ENCODE measurements around the gene ROBO1. TPM values are rescaled to one million over a fixed set of nuclear protein-coding genes. Genes with fewer than 3 reads are reported as not detected.

The ROBO1 gene
- total RNA-seq, 1 experiment from 2014 or later = 32.2 TPM

DNA sequence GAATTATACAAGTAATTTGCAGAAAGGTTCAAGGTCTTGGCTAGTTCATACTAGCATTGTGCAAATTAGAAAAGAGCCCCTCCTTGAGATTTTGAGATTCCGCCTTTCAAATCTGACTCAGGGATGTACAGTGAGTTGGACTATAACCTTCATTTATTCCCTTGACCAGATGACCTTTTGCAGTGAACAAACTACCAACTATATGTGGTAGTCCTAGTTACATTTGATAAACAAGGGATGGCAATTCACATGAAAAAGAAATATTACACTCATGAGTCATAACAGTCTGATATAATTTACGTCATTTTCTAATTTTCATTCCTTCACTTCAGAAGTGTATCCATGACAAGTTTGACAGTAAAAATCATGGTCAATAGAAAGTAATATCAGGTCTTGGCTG is 860.4 kb downstream of the ROBO1 start:
- intact Hi-C loops (cut with micrococcal nuclease) = no loop called here
- TF ChIP-seq, protein P1, sequence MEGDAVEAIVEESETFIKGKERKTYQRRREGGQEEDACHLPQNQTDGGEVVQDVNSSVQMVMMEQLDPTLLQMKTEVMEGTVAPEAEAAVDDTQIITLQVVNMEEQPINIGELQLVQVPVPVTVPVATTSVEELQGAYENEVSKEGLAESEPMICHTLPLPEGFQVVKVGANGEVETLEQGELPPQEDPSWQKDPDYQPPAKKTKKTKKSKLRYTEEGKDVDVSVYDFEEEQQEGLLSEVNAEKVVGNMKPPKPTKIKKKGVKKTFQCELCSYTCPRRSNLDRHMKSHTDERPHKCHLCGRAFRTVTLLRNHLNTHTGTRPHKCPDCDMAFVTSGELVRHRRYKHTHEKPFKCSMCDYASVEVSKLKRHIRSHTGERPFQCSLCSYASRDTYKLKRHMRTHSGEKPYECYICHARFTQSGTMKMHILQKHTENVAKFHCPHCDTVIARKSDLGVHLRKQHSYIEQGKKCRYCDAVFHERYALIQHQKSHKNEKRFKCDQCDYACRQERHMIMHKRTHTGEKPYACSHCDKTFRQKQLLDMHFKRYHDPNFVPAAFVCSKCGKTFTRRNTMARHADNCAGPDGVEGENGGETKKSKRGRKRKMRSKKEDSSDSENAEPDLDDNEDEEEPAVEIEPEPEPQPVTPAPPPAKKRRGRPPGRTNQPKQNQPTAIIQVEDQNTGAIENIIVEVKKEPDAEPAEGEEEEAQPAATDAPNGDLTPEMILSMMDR (IDR thresholded peaks at IDR 0.05; ENCODE audit: unreplicated experiment) = no peak
- Mint-ChIP-seq H3K9me3 (ENCODE audit: unreplicated experiment) (no peaks in the 10 kb centered on the region), H3K4me3 (ENCODE audit: unreplicated experiment) (no peak overlapping the region), H3K36me3 (ENCODE audit: insufficient read depth, unreplicated experiment) (no peaks in the 10 kb centered on the region), H3K27me3 (ENCODE audit: insufficient read depth, unreplicated experiment) (no peaks in the 10 kb centered on the region), H3K27ac (ENCODE audit: low read depth, unreplicated experiment) (no peak overlapping the region), H3K4me1 (ENCODE audit: insufficient read depth, unreplicated experiment) (no peaks in the 10 kb centered on the region)
- POLR2A ChIA-PET = interaction anchor here (1.2 kb wide), 1 partner anchor 10 kb away, joined by 3 read pairs; no protein-coding TSS in a partner anchor
- CTCF ChIA-PET = no interaction called here
- no TSS peak for BruUV-seq (replicated peaks)
- DNase-seq (ENCODE audit: unreplicated experiment) = no peak

DNA sequence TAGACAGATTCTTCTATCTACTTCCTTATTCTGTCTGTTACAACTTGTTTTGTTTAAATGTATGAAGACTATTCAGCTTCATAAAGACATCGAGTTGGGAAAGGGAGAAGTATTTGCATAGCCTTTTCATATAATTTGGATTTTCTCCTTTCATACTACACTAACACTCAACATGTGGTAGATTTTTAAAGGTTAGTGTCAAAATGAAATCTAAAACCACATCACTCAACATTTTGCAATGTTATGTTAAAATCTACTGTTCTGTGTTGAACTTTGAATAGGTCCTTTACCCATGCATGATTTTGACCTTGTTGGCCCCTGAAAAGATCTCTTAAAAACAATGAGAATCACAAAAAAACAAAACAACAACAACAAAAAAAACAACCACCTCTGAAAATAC is 860.9 kb downstream of the ROBO1 start:
- Mint-ChIP-seq H3K27me3 (ENCODE audit: insufficient read depth, unreplicated experiment) (no peaks in the 10 kb centered on the region), H3K4me1 (ENCODE audit: insufficient read depth, unreplicated experiment) (no peaks in the 10 kb centered on the region)

DNA sequence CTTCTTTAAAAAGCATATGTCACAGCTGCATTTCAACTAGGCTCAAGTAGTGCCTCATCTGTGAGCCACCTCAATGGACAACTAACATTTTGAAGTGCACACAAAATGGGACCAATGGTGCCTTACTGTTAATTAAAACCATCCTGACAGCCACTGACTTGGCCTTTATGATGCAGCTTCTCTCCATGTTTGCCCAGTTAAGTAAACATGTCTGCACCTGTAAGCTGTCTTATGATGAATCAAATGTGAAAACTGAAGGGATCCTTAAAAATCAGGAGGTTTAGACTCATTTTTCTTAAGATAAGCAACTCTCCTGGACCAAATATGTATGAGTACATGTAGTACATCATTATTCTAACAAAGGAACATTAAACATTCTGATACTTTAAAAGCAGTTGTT is 861.6 kb downstream of the ROBO1 start:
- no TSS peak for BruUV-seq (replicated peaks)
- no peaks in the 10 kb centered on the region for H3K9me3 Mint-ChIP-seq (ENCODE audit: unreplicated experiment)
- no peak for DNase-seq (ENCODE audit: unreplicated experiment)
- no peaks in the 10 kb centered on the region for H3K27me3 Mint-ChIP-seq (ENCODE audit: insufficient read depth, unreplicated experiment)
- POLR2A ChIA-PET = no interaction called here
- no peak overlapping the region for H3K27ac Mint-ChIP-seq (ENCODE audit: low read depth, unreplicated experiment)
- H3K4me1 Mint-ChIP-seq (ENCODE audit: insufficient read depth, unreplicated experiment) = no peaks in the 10 kb centered on the region
- H3K4me3 Mint-ChIP-seq (ENCODE audit: unreplicated experiment) = no peak overlapping the region
- H3K36me3 Mint-ChIP-seq (ENCODE audit: insufficient read depth, unreplicated experiment) = no peaks in the 10 kb centered on the region
- intact Hi-C loops (cut with micrococcal nuclease) = no loop called here
- TF ChIP-seq, protein P1 (IDR thresholded peaks at IDR 0.05; ENCODE audit: unreplicated experiment) = no peak
- CTCF ChIA-PET = no interaction called here

More for the DNA sequence above, 860.9 kb downstream of the ROBO1 start:
- DNase-seq (ENCODE audit: unreplicated experiment) = no peak
- ChIA-PET POLR2A (no interaction called here), CTCF (no interaction called here)
- intact Hi-C loops (cut with micrococcal nuclease) = no loop called here
- Mint-ChIP-seq H3K4me3 (ENCODE audit: unreplicated experiment) (no peak overlapping the region), H3K9me3 (ENCODE audit: unreplicated experiment) (no peaks in the 10 kb centered on the region), H3K36me3 (ENCODE audit: insufficient read depth, unreplicated experiment) (no peaks in the 10 kb centered on the region), H3K27ac (ENCODE audit: low read depth, unreplicated experiment) (no peak overlapping the region)
- TF ChIP-seq, protein P1 (IDR thresholded peaks at IDR 0.05; ENCODE audit: unreplicated experiment) = no peak
- BruUV-seq (replicated peaks) = no TSS peak

DNA sequence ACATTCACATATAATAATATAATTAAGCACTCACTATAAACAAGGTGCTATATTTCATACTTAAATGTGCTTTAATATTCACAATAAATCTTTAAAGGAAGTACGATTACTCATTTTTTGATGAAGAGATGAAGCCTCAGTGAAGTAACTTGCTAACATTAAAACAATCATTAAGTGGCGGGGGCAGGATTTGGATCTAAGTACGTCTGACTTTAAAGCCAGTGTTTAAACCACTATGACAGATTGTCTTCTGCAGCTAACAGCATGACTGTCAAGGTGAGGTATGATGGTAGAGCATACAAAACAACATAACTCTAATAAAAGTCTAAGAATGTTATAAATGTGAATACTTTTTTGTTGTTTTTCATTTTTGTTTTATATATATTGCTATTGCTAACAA is 862.1 kb downstream of the ROBO1 start:
- CTCF ChIA-PET = no interaction called here
- Mint-ChIP-seq H3K27ac (ENCODE audit: low read depth, unreplicated experiment) (no peak overlapping the region), H3K9me3 (ENCODE audit: unreplicated experiment) (no peaks in the 10 kb centered on the region), H3K4me1 (ENCODE audit: insufficient read depth, unreplicated experiment) (no peaks in the 10 kb centered on the region), H3K36me3 (ENCODE audit: insufficient read depth, unreplicated experiment) (no peaks in the 10 kb centered on the region), H3K4me3 (ENCODE audit: unreplicated experiment) (no peak overlapping the region), H3K27me3 (ENCODE audit: insufficient read depth, unreplicated experiment) (no peaks in the 10 kb centered on the region)
- no peak for DNase-seq (ENCODE audit: unreplicated experiment)
- intact Hi-C loops (cut with micrococcal nuclease) = no loop called here
- POLR2A ChIA-PET = interaction anchor here (1.0 kb wide), 1 partner anchor 21 kb away, joined by 3 read pairs; no protein-coding TSS in a partner anchor
- TF ChIP-seq, protein P1 (IDR thresholded peaks at IDR 0.05; ENCODE audit: unreplicated experiment) = no peak
- no TSS peak for BruUV-seq (replicated peaks)

Data from MCF 10A (cell line).